ENCODE measurements around the gene POLG2.
A peak's percentile ranks its signal among the peaks of the same experiment; 100 is the strongest.

POLG2 gene

DNA sequence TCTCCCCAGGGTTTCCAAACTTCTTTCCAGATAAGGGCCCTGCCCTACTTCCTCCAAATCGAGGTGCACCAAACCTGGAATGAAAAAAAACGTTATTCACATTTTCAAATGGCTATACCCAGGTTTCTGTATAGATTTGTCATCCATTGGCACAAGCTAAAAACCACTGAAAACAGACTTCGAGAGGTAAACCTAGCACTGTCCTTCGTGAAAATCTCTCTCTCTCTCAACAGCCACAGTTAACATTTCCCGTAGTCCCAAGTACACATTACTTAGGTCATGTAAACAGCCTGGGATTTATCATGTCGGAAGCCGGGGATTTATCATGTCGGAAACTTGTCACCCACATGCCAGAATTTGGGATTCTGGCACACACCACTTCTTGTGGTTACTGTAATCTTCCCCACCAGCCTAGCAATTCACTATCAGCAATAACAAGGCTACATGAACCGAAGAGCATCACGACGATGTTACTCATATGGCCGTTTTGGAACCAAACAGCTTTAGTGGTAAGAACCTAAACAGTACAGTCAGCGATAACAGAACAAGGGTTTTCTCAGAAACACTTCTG, 8.0 kb upstream of the POLG2 start:
- H2AFZ ChIP-seq (ENCODE audit: low read length) = no peak overlapping the region
- no peaks in the 10 kb centered on the region for H3K9me3 ChIP-seq (ENCODE audit: insufficient read depth, low read depth, low read length)
- no peaks in the 10 kb centered on the region for H3K9me2 ChIP-seq (replicated peaks; ENCODE audit: low read depth, low read length)
- peak overlapping the region; percentile 85 for H3K4me2 ChIP-seq (ENCODE audit: low read depth, low read length, poor library complexity, severe bottlenecking)
- peak overlapping the region; percentile 99 for H3K9ac ChIP-seq (ENCODE audit: low read depth, low read length, poor library complexity, severe bottlenecking)
- TF ChIP-seq EZH2phosphoT487 (IDR thresholded peaks at IDR 0.05; ENCODE audit: borderline replicate concordance) (no peak), CTCF (conservative IDR thresholded peaks at IDR 0.05; ENCODE audit: low read length) (no peak)
- H3K79me2 ChIP-seq (ENCODE audit: insufficient read depth, low read length) = peaks cover 94% of the 10 kb centered on the region
- peaks cover 86% of the 10 kb centered on the region for H4K20me1 ChIP-seq (ENCODE audit: insufficient read depth, low read length, poor library complexity, severe bottlenecking)
- H3F3A ChIP-seq (ENCODE audit: low read depth) = peaks cover 14% of the 10 kb centered on the region; the same call in 1 of the 2 replicates
- H3K4me3 ChIP-seq (ENCODE audit: low read length, poor library complexity, severe bottlenecking) = peak overlapping the region; percentile 99
- peaks cover 10% of the 10 kb centered on the region for H3K27me3 ChIP-seq (ENCODE audit: insufficient read depth, low read length, poor library complexity, severe bottlenecking)
- peaks cover 56% of the 10 kb centered on the region for H3K36me3 ChIP-seq (ENCODE audit: insufficient read depth, low read length)
- H3K4me1 ChIP-seq (ENCODE audit: insufficient read depth, low read length, poor library complexity, severe bottlenecking) = peaks cover 40% of the 10 kb centered on the region

GRCh38 chr17:64503821-64504768, 7.2 kb upstream of the POLG2 start:
- peaks cover 10% of the 10 kb centered on the region for H3K27me3 ChIP-seq (ENCODE audit: insufficient read depth, low read length, poor library complexity, severe bottlenecking)
- peaks cover 94% of the 10 kb centered on the region for H3K79me2 ChIP-seq (ENCODE audit: insufficient read depth, low read length)
- H3K9me3 ChIP-seq (ENCODE audit: insufficient read depth, low read depth, low read length) = no peaks in the 10 kb centered on the region
- peaks cover 63% of the 10 kb centered on the region for H3K36me3 ChIP-seq (ENCODE audit: insufficient read depth, low read length)
- peak overlapping the region; percentile 85 for H3K4me2 ChIP-seq (ENCODE audit: low read depth, low read length, poor library complexity, severe bottlenecking)
- H2AFZ ChIP-seq (ENCODE audit: low read length) = no peak overlapping the region
- H3K4me1 ChIP-seq (ENCODE audit: insufficient read depth, low read length, poor library complexity, severe bottlenecking) = peaks cover 37% of the 10 kb centered on the region
- H3K9ac ChIP-seq (ENCODE audit: low read depth, low read length, poor library complexity, severe bottlenecking) = peak overlapping the region; percentile 99
- peaks cover 21% of the 10 kb centered on the region; the same call in 1 of the 2 replicates for H3F3A ChIP-seq (ENCODE audit: low read depth)
- TF ChIP-seq EZH2phosphoT487 (IDR thresholded peaks at IDR 0.05; ENCODE audit: borderline replicate concordance) (no peak), CTCF (conservative IDR thresholded peaks at IDR 0.05; ENCODE audit: low read length) (no peak)
- H3K9me2 ChIP-seq (replicated peaks; ENCODE audit: low read depth, low read length) = no peaks in the 10 kb centered on the region
- H3K4me3 ChIP-seq (ENCODE audit: low read length, poor library complexity, severe bottlenecking) = peak overlapping the region; percentile 99
- H4K20me1 ChIP-seq (ENCODE audit: insufficient read depth, low read length, poor library complexity, severe bottlenecking) = peaks cover 87% of the 10 kb centered on the region

GRCh38 chr17:64503341-64503740, 6.5 kb upstream of the POLG2 start:
- H3K4me1 ChIP-seq (ENCODE audit: insufficient read depth, low read length, poor library complexity, severe bottlenecking) = peaks cover 37% of the 10 kb centered on the region
- H3K4me3 ChIP-seq (ENCODE audit: low read length, poor library complexity, severe bottlenecking) = peak overlapping the region; percentile 99
- peaks cover 94% of the 10 kb centered on the region for H3K79me2 ChIP-seq (ENCODE audit: insufficient read depth, low read length)
- H4K20me1 ChIP-seq (ENCODE audit: insufficient read depth, low read length, poor library complexity, severe bottlenecking) = peaks cover 87% of the 10 kb centered on the region
- peaks cover 28% of the 10 kb centered on the region; the same call in 1 of the 2 replicates for H3F3A ChIP-seq (ENCODE audit: low read depth)
- H3K36me3 ChIP-seq (ENCODE audit: insufficient read depth, low read length) = peaks cover 71% of the 10 kb centered on the region
- peaks cover 10% of the 10 kb centered on the region for H3K27me3 ChIP-seq (ENCODE audit: insufficient read depth, low read length, poor library complexity, severe bottlenecking)
- H3K9me3 ChIP-seq (ENCODE audit: insufficient read depth, low read depth, low read length) = no peaks in the 10 kb centered on the region
- no peak overlapping the region for H2AFZ ChIP-seq (ENCODE audit: low read length)
- H3K4me2 ChIP-seq (ENCODE audit: low read depth, low read length, poor library complexity, severe bottlenecking) = peak overlapping the region; percentile 85
- H3K9me2 ChIP-seq (replicated peaks; ENCODE audit: low read depth, low read length) = no peaks in the 10 kb centered on the region
- TF ChIP-seq CTCF (conservative IDR thresholded peaks at IDR 0.05; ENCODE audit: low read length) = no peak
- no peak for TF ChIP-seq EZH2phosphoT487 (IDR thresholded peaks at IDR 0.05; ENCODE audit: borderline replicate concordance)
- peak overlapping the region; percentile 99 for H3K9ac ChIP-seq (ENCODE audit: low read depth, low read length, poor library complexity, severe bottlenecking)
